HepG2 (cell line): ENCODE results near the gene SV2B.

ENCODE experiments used
- KAT7 ChIP-seq: IDR thresholded peaks from 2 replicates; pipeline ENCODE4 v1.6.1; 2018; ENCODE audit warnings: borderline replicate concordance, missing compliant biosample characterization
- TF ChIP-seq, protein P1 (sequence below): sonication (generic); formaldehyde crosslinking; IDR thresholded peaks from 2 replicates; pipeline ENCODE4 v1.4.0; 2020; ENCODE audit warnings: missing genetic modification reagents

- TF ChIP-seq, protein P1, sequence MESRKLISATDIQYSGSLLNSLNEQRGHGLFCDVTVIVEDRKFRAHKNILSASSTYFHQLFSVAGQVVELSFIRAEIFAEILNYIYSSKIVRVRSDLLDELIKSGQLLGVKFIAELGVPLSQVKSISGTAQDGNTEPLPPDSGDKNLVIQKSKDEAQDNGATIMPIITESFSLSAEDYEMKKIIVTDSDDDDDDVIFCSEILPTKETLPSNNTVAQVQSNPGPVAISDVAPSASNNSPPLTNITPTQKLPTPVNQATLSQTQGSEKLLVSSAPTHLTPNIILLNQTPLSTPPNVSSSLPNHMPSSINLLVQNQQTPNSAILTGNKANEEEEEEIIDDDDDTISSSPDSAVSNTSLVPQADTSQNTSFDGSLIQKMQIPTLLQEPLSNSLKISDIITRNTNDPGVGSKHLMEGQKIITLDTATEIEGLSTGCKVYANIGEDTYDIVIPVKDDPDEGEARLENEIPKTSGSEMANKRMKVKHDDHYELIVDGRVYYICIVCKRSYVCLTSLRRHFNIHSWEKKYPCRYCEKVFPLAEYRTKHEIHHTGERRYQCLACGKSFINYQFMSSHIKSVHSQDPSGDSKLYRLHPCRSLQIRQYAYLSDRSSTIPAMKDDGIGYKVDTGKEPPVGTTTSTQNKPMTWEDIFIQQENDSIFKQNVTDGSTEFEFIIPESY (CRISPR knock-in tag): no peak
- TF ChIP-seq KAT7 (CRISPR knock-in tag): no peak
These were observed 38.8 kb upstream of the SV2B start for GRCh38 chr15:91061230-91061629.
